Stomach (tissue), 9 donors: ENCODE results near the gene ATP8B4. TPM values are rescaled to one million over a fixed set of nuclear protein-coding genes. Genes with fewer than 3 reads are reported as not detected.

ENCODE experiments used
- DNase-seq, 2 donors: peaks; one replicate each; pipeline versions ENCODE4 v3.0.0 to v3.0.0-alpha.2; 2013 to 2019
- H3K27ac ChIP-seq, 5 donors: fragments of 200-600 bp in 4 of 5; sonication (generic) in 4 of 5; one replicate each; pipeline ENCODE4 v1.5.1; 2013 to 2019; ENCODE audit warnings: mild to moderate bottlenecking in 1 of 5, moderate library complexity in 1 of 5
- H3K27me3 ChIP-seq, 3 donors: fragments of 200-600 bp; sonication (generic); one replicate each; pipeline ENCODE4 v1.5.1; 2017 to 2019; ENCODE audit warnings: mixed run types in 1 of 3
- H3K36me3 ChIP-seq, 4 donors: fragments of 200-600 bp; sonication (generic); 1 replicate in 3 of 4; 2 replicates in 1 of 4; pipeline ENCODE4 v1.5.1; 2016 to 2019
- H3K4me1 ChIP-seq, 4 donors: fragments of 200-600 bp; sonication (generic); one replicate each; pipeline ENCODE4 v1.5.1; 2016 to 2019
- H3K4me3 ChIP-seq, 4 donors: fragments of 200-600 bp; sonication (generic) in 3 of 4; one replicate each; pipeline ENCODE4 v1.5.1; 2016 to 2019; ENCODE audit warnings: mild to moderate bottlenecking in 1 of 4
- H3K9me3 ChIP-seq, 4 donors: fragments of 200-600 bp; sonication (generic); one replicate each; pipeline ENCODE4 v1.5.1; 2016 to 2019
- CTCF ChIP-seq, 7 experiments: fragments of 450-650 bp in 4 of 7; fragments of 200-600 bp in 3 of 7; sonication (generic) in 3 of 7; IDR thresholded peaks; one replicate each; pipeline ENCODE4 v1.5.1; 2016 to 2019; ENCODE audit warnings: antibody characterized with exemption in 7 of 7, control low read depth in 2 of 7, mild to moderate bottlenecking in 1 of 7
- EP300 ChIP-seq: sonication (generic); formaldehyde crosslinking; IDR thresholded peaks from one replicate; pipeline ENCODE4 v1.6.1; 2017; ENCODE audit warnings: antibody characterized with exemption
- POLR2A ChIP-seq, 4 donors: fragments of 450-650 bp; IDR thresholded peaks; one replicate each; pipeline ENCODE4 v1.6.1; 2016; ENCODE audit warnings: antibody characterized with exemption in 4 of 4, control low read depth in 2 of 4, mild to moderate bottlenecking in 1 of 4, moderate library complexity in 1 of 4
- POLR2AphosphoS5 ChIP-seq, 3 donors: sonication (generic); formaldehyde crosslinking; IDR thresholded peaks; one replicate each; pipeline ENCODE4 v1.6.1; 2016; ENCODE audit warnings: antibody characterized with exemption in 3 of 3
- WGBS, 5 donors: extraction: QIAGEN DNeasy Blood & Tissue Kit in 3 of 5; methylation state at CpG; one replicate each; pipeline versions ENCODE4 v1.1.5 to v1.1.7; 2013 to 2018; 5-methylcytosine and 5-hydroxymethylcytosine counted together
- intact Hi-C: fragments of 100-400 bp; cut with DNase I; formaldehyde crosslinking; loops from one replicate; pipeline ENCODE4 v1.15.1; 2023; ENCODE audit warnings: low total_unique reads
- polyA plus RNA-seq, 3 donors: library from polyadenylated mRNA; stranded (reverse); fragments of 200-250 nt; gene quantifications; one replicate each; pipeline ENCODE4 v1.2.3, GENCODE V29; 2013
- total RNA-seq, 5 donors: library from RNA; depleted of rRNA; stranded (reverse); fragments of >200 nt; gene quantifications; one replicate each; pipeline versions ENCODE4 v1.1.0 to v1.2.3, GENCODE V29; 2014 to 2016
- donor health status: healthy with polysubstance abuse.
- donor health status: Bipolar disorder and iron deficiency.
- donor health status: healthy.

Gene ATP8B4
- total and polyA plus RNA-seq, 8 donors = under 0.01 to 14.3 (median 1.6) TPM

DNA sequence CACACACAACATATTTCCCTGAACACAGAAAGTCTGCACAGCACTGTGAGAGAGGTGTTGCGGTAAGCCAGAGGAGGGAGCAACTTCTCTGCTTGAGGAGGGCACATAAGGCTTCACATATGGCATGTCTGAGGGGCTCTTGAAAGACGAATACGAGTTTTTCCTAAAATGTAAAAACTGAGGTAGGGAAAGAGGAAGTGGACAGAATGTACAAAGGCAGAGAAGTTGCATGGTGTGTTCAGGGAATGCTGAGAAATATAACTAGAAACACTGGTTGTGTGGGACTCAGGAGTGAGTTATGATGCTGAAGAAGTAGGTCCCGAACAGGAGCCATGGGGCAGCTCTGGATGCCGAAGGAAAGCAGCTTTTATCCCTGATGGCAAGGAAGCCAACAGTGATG, 22.8 kb upstream of the ATP8B4 start:
- Histone ChIP-seq H3K9me3 (no peaks in the 10 kb centered on the region), H3K27me3 (no peaks in the 10 kb centered on the region), H3K36me3 (no peaks in the 10 kb centered on the region), H3K4me3 (no peak overlapping the region), H3K4me1 (peaks cover 0 to 8% (median 0%) of the 10 kb centered on the region in 4 donors), H3K27ac (no peak overlapping the region)
- TF ChIP-seq POLR2A (IDR thresholded peaks at IDR 0.05) (no peak), POLR2AphosphoS5 (IDR thresholded peaks at IDR 0.05) (no peak), CTCF (IDR thresholded peaks at IDR 0.05) (no peak), EP300 (no peak)
- 76 to 93% (median 89%) methylated on average over 5 of the region's 5 CpGs for WGBS, 5 donors
- no peak for DNase-seq
- intact Hi-C loops = loop anchor here (10.0 kb wide), 1 partner anchor 1277 kb away; no protein-coding TSS in a partner anchor

- no peak overlapping the region for H3K4me3 ChIP-seq
- WGBS, 5 donors = 66 to 90% (median 79%) methylated on average over 3 of the region's 3 CpGs
- H3K27me3 ChIP-seq = no peaks in the 10 kb centered on the region
- no peaks in the 10 kb centered on the region for H3K36me3 ChIP-seq
- no peak overlapping the region for H3K27ac ChIP-seq
- DNase-seq = no peak
- intact Hi-C loops = loop anchor here (10.0 kb wide), 1 partner anchor 1276 kb away; no protein-coding TSS in a partner anchor
- H3K9me3 ChIP-seq = no peaks in the 10 kb centered on the region
- TF ChIP-seq POLR2AphosphoS5 (IDR thresholded peaks at IDR 0.05) = no peak
- no peak for TF ChIP-seq POLR2A (IDR thresholded peaks at IDR 0.05)
- no peak for TF ChIP-seq EP300
- TF ChIP-seq CTCF (IDR thresholded peaks at IDR 0.05) = no peak
- peaks cover 0 to 8% (median 0%) of the 10 kb centered on the region in 4 donors for H3K4me1 ChIP-seq
Measured at GRCh38 chr15:50140983-50141382, 21.9 kb upstream of the ATP8B4 start.

DNA sequence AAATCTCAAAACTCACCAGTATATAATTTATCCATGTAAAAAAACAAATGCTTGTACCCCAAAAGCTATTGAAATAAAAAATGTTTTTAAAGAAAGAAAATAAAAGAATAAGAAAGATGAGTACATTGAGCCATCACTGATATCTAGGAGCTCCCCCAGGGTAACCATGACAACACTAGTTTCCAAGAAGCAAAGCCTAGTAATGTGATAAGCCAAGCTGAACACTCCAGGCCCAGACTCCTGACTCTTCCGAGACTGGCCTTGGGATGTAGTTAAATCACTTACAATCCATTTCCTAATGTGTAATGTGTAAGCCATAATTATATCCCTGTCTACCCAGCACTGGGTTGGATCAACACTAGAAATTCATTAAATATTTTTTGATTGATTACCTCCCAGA, 21.1 kb upstream of the ATP8B4 start:
- Histone ChIP-seq H3K27me3 (no peaks in the 10 kb centered on the region), H3K4me1 (peaks cover 0 to 8% (median 0%) of the 10 kb centered on the region in 4 donors), H3K9me3 (no peaks in the 10 kb centered on the region), H3K36me3 (no peaks in the 10 kb centered on the region), H3K4me3 (no peak overlapping the region), H3K27ac (no peak overlapping the region)
- TF ChIP-seq POLR2AphosphoS5 (IDR thresholded peaks at IDR 0.05) = no peak
- TF ChIP-seq POLR2A (IDR thresholded peaks at IDR 0.05) = no peak
- TF ChIP-seq EP300 = no peak
- intact Hi-C loops = loop anchor here (10.0 kb wide), 1 partner anchor 1275 kb away; no protein-coding TSS in a partner anchor
- peak in 1 of 2 donors; percentile 67 for DNase-seq
- WGBS, 5 donors = 0 to 2% (median 0%) methylated on average over 1 of the region's 1 CpG

- TF ChIP-seq CTCF (IDR thresholded peaks at IDR 0.05) (no peak), EP300 (no peak), POLR2A (IDR thresholded peaks at IDR 0.05) (no peak), POLR2AphosphoS5 (IDR thresholded peaks at IDR 0.05) (no peak)
- intact Hi-C loops = no loop called here
- H3K27me3 ChIP-seq = no peaks in the 10 kb centered on the region
Measured at GRCh38 chr15:50138391-50138790, 19.4 kb upstream of the ATP8B4 start.

DNA sequence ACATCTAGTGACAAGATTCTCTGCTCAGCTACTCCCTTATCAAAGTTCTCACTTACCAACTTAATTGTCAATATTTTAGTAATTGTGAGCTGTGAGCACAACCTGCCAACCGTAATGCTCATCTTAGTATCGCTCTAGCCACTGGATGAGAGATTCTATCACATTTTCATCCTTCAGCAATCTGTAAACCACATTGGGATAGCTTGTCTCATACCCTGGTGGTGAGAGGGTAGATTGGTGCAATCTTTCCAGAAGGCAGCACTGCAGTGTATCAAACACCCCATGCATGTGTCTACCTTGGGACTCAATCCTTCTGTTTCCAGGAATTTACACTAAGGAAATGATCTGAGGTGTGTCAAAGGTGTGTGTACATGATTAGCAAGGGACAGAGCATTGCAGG, 18.9 kb upstream of the ATP8B4 start:
- intact Hi-C loops = no loop called here
- DNase-seq = no peak
- Histone ChIP-seq H3K36me3 (no peaks in the 10 kb centered on the region), H3K4me1 (peaks cover 0 to 6% (median 0%) of the 10 kb centered on the region in 4 donors), H3K4me3 (no peak overlapping the region), H3K27me3 (no peaks in the 10 kb centered on the region), H3K9me3 (no peaks in the 10 kb centered on the region), H3K27ac (no peak overlapping the region)
- TF ChIP-seq CTCF (IDR thresholded peaks at IDR 0.05) (no peak), EP300 (no peak), POLR2AphosphoS5 (IDR thresholded peaks at IDR 0.05) (no peak), POLR2A (IDR thresholded peaks at IDR 0.05) (no peak)
- WGBS, 5 donors = 88 to 94% (median 93%) methylated on average over 2 of the region's 2 CpGs

More at GRCh38 chr15:50138391-50138790, 19.4 kb upstream of the ATP8B4 start:
- no peak overlapping the region for H3K27ac ChIP-seq
- H3K9me3 ChIP-seq = no peaks in the 10 kb centered on the region
- H3K4me1 ChIP-seq = peaks cover 0 to 6% (median 0%) of the 10 kb centered on the region in 4 donors
- H3K4me3 ChIP-seq = no peak overlapping the region
- DNase-seq = no peak
- no peaks in the 10 kb centered on the region for H3K36me3 ChIP-seq
